SU-DHL-6 (cell line): ENCODE results near the gene MMP24OS.

ENCODE experiments used
- CTCF ChIP-seq: fragments of 200-600 bp; sonication (generic); IDR thresholded peaks from one replicate; pipeline ENCODE4 v1.5.1; 2017; ENCODE audit warnings: antibody characterized with exemption, mild to moderate bottlenecking, low read length, moderate library complexity; ENCODE audit not compliant: insufficient read depth, poor library complexity, severe bottlenecking
- EZH2phosphoT487 ChIP-seq: fragments of 200-600 bp; sonication (generic), shearing (Covaris generic); conservative IDR thresholded peaks from 2 replicates; pipeline ENCODE4 v1.6.1; 2018; ENCODE audit warnings: mild to moderate bottlenecking, antibody characterized with exemption, low read length, moderate library complexity, mixed read lengths

DNA sequence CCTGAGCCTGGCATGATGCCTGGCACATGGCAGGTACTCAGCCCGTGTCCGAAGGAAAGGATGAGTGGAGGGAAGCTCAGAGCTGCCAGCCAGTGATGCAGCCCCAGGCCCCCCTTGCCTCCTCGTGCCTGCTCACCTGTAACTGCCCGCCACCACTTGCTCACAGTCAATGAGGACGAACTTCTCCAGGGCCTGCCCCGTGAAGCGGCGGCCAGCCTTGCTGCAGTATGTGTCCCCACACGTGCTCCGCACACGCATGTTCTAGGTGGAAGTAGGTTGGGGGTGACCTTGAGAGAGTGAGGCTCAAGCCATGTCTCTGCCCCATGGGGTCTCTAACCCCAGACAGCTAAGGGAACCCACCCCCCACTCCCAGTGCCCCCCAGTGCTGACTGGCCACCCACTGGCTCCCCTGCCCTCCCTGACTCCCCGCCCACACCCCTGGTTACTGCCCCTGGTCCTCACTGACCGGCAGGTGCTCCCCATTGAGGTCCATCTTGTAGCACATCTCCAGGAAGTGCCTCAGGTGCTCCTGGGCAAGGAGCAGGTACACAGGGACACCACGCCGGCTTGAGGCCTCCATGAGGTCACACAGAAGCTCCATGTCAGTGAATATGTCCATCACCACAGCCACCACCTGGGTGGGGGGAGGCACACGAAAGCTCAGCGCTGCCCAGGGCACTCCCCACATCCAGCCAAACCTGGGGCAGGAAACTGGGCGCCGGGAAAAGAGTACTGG is 10.6 kb upstream of the MMP24OS start:
- TF ChIP-seq CTCF (no peak), EZH2phosphoT487 (no peak)
